LNCaP clone FGC (cell line): ENCODE measurements around the gene ACHE.
"Not testable (repeated sequence)": the region's sequence is repeated elsewhere in the genome, so short reads cannot be mapped to it uniquely, and the experiment has no call there.

ENCODE experiments used
- DNase-seq: peaks from one replicate; pipeline ENCODE4 v3.0.0-alpha.2; 2011; ENCODE audit warnings: low read depth
- H3K4me3 ChIP-seq: 2 replicates; pipeline ENCODE4 v1.5.1; 2011; ENCODE audit warnings: mild to moderate bottlenecking, low read depth, low read length, control low read depth
- CTCF ChIP-seq: IDR thresholded peaks from 2 replicates; pipeline ENCODE4 v1.5.1; 2012; ENCODE audit warnings: mild to moderate bottlenecking; ENCODE audit not compliant: control insufficient read depth, insufficient read depth; ENCODE audit errors: extremely low read depth

ACHE gene

DNA sequence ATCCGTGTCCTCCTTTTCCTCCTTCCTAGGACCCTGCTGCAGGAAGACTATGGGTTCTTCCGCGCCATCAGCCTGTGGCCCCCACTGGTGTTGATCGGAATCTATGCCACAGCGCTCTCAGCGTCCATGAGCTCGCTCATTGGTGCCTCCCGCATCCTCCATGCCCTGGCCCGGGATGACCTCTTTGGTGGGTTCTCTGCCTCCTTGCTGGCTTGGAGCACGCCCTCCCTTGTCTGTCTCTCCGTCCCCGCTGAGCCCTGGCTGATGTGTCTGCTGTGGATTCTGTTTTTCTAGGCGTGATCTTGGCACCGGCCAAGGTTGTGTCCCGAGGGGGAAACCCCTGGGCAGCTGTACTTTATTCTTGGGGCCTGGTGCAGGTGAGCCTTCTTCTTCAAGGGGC is 35.8 kb downstream of the ACHE start:
- no peak for TF ChIP-seq CTCF
- no peak overlapping the region for H3K4me3 ChIP-seq
- DNase-seq: no peak

- no peak for TF ChIP-seq CTCF
- H3K4me3 ChIP-seq: no peak overlapping the region
- DNase-seq: no peak
Measured at GRCh38 chr7:100856871-100857282, 38.8 kb downstream of the ACHE start.

DNA sequence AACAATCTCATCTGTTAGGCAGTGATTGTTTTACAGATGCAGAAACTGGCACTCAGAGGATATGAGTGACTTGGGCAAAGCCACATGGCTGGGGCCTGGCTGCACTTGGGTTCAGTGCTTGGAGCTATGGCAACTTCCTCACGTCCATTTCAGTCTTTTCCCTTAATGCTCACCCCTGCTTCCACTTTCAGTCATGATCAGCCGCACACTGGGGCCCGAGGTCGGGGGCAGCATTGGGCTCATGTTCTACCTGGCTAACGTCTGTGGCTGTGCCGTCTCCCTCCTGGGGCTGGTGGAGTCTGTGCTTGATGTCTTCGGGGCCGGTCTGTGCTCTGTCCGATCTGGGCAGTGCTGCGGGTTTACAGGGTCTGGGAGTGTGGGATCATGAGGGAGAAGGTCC is 40.2 kb downstream of the ACHE start:
- no peak for DNase-seq
- TF ChIP-seq CTCF: no peak
- H3K4me3 ChIP-seq: no peak overlapping the region

- DNase-seq, H3K4me3 ChIP-seq: not testable (repeated sequence)
Measured at GRCh38 chr7:100854899-100855298, 40.8 kb downstream of the ACHE start.

DNA sequence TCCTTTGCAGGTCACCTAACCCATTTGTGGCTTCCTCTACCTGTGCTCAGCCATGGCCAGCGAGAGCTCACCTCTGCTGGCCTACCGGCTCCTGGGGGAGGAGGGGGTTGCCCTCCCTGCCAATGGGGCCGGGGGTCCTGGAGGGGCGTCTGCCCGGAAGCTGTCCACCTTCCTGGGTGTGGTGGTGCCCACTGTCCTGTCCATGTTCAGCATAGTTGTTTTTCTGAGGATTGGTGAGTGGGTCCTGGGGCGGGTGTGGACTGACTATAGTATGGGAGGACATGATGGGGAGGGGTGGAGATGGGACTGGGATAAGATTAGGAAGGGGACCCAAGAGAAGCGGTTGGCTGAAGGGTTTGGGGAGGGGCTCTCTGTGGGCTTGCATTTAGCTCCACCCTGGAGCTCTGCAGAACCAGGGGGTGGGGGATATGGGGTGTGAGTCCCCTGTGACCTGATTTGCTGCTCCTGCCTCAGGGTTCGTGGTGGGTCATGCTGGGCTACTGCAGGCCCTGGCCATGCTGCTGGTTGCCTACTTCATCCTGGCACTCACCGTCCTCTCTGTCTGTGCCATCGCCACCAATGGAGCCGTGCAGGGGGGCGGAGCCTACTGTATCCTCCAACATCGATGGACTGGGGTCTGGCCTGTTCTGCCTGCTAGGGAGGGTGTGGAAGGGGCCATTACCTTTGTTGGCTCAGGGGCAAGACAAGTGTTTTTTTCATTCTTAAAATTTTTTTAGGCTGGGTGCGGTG is 41.4 kb downstream of the ACHE start:
- DNase-seq: no peak
- TF ChIP-seq CTCF: no peak
- H3K4me3 ChIP-seq: no peak overlapping the region

DNA sequence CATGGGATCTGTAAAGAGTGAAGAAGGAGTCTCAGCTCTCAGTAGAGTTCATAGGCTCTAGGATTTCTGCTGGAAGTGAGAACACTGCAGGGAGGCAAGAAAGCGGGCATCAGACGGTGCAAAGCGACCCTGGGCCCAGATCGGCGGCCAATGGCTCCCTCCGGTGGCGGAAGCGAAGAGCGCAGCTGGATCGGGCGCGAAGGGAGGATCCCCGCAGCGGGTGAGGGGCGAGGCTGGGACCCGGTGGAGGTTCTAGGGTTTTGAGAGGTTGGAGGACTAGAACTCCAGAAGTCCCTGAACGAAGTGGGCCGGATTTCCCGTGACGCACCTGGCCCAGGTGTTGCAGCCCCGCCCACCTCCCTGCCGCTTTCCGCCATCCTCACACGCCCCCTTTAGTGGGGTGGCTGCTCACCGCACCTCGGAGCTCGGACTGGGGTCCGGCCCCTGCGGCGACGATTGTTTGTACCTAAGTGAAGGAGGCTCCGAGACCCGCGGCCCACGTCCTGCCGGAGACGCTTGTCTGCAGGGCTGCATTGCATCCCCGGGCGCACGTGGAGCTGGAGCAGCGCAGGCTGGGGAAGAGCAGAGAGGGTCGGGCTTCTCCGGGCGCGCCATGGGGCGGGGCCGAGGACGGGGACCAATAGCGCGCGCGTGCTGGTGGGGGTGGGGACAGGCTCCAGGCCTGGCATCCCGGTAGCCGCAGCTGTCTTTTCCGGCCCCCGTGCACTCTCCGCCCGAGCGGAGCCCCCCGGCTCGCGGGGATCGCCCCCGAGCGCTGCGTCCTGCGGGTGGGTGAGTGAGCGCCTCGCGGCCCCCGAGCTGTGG is 43.4 kb downstream of the ACHE start, which contains the start of gene SLC12A9:
Gene SLC12A9, plus strand, starts transcription at position 666 of the 825 bp plus-strand sequence. CDS start 1,485 bp downstream, outside the sequence.
- peak; percentile 71 for DNase-seq

More for the DNA sequence above, 43.4 kb downstream of the ACHE start, which contains the start of gene SLC12A9:
- TF ChIP-seq CTCF: peak; percentile 89
- H3K4me3 ChIP-seq: peak within 1 kb of the TSS; percentile 81
